Keratinocyte (primary cell): Measurements from ENCODE around the gene TIGD6.

Experiments used
- EZH2 ChIP-seq: IDR thresholded peaks from one replicate; pipeline ENCODE4 v1.6.1; 2012; ENCODE audit warnings: inconsistent platforms, mild to moderate bottlenecking, low read length, moderate library complexity
- TF ChIP-seq, protein P1 (sequence below), 3 experiments: IDR thresholded peaks in 1 of 3; conservative IDR thresholded peaks in 1 of 3; optimal IDR thresholded peaks in 1 of 3; 2 replicates in 2 of 3; 3 replicates in 1 of 3; pipeline versions ENCODE3 to v1.5.1; 2011; ENCODE audit warnings: low read length in 3 of 3, mild to moderate bottlenecking in 3 of 3, moderate library complexity in 2 of 3, control low read depth in 1 of 3, inconsistent platforms in 1 of 3; ENCODE audit not compliant: insufficient read depth in 2 of 3; ENCODE audit errors: extremely low read depth in 1 of 3

DNA sequence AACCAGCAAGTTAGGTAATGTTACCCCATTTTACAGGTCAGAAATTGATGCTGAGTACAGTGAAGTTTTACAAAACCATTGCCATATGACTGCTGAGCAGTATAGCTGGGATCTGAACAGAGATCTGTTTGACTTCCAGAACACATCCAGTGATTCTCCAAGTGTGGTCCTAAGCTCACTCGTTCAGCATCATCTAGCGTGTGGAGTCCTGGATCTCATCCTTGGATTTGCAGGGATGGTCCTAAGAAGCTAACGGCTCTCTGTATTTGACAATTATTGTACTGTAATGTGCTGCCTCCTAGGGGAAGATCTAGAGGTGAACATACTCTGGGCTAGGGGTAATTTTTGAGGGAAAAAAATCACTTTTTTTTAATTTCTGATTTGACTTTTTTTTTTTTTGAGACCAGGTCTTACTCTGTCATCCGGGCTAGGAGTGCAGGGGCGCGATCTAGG lies 38.5 kb downstream of the TIGD6 start:
- TF ChIP-seq, protein P1, sequence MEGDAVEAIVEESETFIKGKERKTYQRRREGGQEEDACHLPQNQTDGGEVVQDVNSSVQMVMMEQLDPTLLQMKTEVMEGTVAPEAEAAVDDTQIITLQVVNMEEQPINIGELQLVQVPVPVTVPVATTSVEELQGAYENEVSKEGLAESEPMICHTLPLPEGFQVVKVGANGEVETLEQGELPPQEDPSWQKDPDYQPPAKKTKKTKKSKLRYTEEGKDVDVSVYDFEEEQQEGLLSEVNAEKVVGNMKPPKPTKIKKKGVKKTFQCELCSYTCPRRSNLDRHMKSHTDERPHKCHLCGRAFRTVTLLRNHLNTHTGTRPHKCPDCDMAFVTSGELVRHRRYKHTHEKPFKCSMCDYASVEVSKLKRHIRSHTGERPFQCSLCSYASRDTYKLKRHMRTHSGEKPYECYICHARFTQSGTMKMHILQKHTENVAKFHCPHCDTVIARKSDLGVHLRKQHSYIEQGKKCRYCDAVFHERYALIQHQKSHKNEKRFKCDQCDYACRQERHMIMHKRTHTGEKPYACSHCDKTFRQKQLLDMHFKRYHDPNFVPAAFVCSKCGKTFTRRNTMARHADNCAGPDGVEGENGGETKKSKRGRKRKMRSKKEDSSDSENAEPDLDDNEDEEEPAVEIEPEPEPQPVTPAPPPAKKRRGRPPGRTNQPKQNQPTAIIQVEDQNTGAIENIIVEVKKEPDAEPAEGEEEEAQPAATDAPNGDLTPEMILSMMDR (optimal IDR thresholded peaks at IDR 0.05 in 1 of 3, IDR thresholded peaks at IDR 0.05 in 1 of 3, conservative IDR thresholded peaks at IDR 0.05 in 1 of 3; ENCODE audit: extremely low read depth in 1 of 3, insufficient read depth in 2 of 3, low read length in 3 of 3) = peak; percentile 43 to 69 (median 49)
- TF ChIP-seq EZH2 = no peak
